Cortex of kidney (tissue), 1 donor: ENCODE data around the gene CYP27C1.
"Not testable (repeated sequence)": the region's sequence is repeated elsewhere in the genome, so short reads cannot be mapped to it uniquely, and the experiment has no call there.

Experiments used
- DNase-seq: peaks from one replicate; lab custom pipeline; 2025; lab: John Stamatoyannopoulos, UW

The CYP27C1 gene, protein sequence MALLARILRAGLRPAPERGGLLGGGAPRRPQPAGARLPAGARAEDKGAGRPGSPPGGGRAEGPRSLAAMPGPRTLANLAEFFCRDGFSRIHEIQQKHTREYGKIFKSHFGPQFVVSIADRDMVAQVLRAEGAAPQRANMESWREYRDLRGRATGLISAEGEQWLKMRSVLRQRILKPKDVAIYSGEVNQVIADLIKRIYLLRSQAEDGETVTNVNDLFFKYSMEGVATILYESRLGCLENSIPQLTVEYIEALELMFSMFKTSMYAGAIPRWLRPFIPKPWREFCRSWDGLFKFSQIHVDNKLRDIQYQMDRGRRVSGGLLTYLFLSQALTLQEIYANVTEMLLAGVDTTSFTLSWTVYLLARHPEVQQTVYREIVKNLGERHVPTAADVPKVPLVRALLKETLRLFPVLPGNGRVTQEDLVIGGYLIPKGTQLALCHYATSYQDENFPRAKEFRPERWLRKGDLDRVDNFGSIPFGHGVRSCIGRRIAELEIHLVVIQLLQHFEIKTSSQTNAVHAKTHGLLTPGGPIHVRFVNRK

DNA sequence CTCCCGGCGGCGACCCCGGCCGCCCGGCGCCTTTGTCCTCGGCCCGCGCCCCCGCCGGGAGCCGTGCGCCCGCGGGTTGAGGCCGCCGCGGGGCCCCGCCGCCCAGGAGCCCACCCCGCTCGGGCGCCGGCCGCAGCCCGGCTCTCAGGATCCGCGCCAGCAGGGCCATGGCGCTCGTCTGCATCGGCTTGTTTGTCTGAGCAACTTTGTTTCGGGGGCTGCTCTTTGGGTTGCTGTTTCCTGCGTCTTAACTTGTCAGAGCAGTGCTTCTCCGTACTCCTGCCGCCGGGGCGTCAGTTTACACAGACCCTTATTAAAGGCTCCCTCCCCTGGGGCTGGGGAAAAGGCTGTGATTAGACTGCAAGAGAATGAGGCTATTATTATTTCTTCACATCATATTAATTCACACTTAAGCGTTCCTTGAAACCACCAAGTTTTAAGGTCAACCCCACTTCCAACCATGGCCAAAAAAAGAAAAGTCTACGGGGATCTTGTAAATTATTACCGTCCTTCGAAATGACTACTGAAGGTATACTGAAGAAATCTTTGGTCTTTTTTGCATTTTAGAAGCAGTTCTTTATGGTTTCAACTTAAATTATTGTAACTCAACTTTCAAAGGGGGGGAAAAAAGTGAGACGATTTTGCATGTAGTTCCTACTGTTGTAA, at the start of gene CYP27C1:
Gene CYP27C1 (minus strand): TSS at position 198 of the 666 bp plus-strand sequence. CDS start 29 bp downstream, at position 169.
- DNase-seq = no peak

DNA sequence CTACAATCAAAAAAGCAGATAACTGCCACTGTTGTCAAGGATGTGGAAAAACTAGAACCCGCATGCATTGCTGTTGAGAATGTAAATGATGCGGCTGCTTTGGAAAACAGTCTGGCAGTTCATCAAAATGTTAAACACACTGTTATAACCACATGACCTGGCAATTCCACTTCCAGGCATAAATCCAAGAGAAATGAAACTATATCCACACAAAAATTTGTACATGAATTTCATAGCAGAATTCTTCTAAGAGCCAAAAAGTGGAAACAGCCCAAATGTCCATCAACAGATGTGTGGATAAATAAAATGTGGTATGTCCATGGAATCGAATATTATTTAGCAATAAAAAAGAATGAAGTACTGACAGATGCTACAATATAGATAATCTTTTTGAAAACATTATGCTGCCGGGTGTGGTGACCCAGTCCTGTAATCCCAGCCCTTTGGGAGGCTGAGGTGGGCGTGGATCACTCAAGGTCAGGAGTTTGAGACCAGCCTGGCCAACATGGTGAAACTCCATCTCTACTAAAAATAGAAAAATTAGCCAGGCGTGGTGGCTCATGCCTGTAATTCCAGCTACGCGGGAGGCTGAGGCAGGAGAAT, 41.8 kb upstream of the CYP27C1 start:
- DNase-seq = no peak

DNA sequence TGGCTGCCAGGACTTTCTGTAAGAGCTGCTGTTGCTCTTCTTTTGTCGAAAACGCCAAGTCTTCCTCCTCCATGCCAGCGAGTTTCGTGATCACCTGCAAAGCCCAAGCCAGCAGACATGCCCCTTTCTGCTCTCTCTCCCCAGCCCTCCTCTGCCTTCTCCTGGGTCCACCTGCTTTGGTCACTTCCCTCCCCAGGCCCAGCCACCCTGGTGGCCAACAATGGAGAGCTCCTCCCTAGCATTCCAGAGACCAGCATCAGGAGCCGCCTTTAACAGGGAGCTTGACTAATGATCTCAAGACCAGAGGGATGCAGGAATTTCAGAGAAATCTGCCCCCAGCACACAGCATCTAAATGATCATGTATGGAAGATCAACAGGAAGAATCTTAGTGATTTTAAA, 39.3 kb upstream of the CYP27C1 start:
- no peak for DNase-seq

DNA sequence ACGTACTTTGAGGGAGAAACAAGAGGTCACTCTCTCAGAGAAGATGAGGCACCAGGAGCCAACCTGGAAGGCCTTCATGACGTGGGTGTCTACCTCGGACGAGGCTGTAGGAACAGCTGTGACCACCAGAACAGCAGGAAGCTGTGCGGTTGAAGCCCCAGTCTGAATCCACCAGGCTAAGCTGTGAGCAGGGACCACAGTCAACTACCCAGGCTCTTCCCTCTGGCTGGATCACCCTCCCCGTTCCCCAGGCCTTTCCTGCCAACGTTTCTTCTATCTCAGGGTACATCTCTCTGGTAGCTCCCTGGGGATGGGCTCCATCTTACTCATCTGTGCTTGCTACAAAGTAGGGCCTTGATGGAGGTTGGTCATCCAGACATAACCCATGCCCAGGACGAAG, 36.8 kb upstream of the CYP27C1 start:
- no peak for DNase-seq

DNA sequence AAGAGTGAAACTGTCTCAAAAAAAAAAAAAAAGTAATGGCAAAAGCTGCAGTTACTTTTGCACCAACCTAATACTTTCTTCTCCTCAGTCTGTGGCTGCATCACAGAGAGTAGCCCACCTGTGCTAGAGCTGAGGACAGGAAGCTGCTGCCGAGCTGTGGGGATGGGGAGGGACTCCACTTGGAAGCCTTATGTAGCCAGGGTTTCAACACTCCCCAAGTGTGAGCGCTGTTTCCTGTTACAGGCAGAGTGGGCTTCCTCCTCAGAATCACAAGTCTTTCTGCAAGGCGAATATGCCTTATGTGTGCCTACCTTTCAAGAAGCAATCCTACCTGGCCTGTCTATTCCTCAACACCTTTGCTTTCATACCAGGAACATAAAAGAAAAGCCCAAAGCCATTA, 36.3 kb upstream of the CYP27C1 start:
- DNase-seq = no peak

- no peak for DNase-seq
Observed at GRCh38 chr2:127255721-127256120, 35.6 kb upstream of the CYP27C1 start.

DNA sequence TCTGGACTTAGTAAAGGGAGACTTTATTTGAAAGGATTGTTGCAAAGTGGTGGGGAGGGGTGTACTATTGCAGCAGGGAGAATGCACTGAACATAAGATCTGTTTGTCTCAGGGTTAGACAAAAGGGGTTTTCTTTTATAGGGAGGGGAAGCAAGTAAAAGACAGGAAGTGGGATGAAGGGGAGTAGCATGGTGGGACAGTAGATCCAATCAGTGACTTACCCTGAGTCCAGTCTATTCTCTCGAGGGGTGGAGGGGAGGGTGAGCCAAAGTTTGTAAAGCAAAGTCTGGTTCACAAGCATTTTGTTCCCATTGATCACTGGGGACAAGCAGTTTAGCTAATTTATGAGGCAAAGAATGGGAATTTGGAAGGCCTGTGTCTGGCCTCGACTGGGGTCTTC, 35.0 kb upstream of the CYP27C1 start:
- DNase-seq = no peak

GRCh38 chr2:127254386-127254981, 34.4 kb upstream of the CYP27C1 start:
- no peak for DNase-seq

- not testable (repeated sequence) for DNase-seq
Observed at GRCh38 chr2:127241184-127241583, 21.1 kb upstream of the CYP27C1 start.

DNA sequence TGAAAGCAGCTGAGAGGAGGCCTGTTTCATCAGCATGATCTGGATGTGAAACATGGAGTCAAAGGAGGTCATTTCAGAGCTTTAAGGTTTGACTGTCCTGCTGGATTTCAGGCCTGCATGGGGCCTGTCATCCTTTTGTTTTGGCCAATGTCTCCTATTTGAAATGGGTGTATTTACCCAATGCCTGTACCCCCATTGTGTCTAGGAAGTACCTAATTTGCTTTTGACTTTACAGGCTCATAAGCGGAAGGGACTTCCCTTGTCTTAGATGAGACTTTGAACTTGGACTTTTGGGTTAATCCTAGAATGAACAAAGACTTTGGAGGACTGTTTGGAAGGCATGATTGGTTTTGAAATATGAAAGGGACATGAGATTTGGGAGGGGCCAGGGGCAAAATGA, 19.3 kb upstream of the CYP27C1 start:
- no peak for DNase-seq

GRCh38 chr2:127237768-127238167, 17.7 kb upstream of the CYP27C1 start:
- not testable (repeated sequence) for DNase-seq

DNA sequence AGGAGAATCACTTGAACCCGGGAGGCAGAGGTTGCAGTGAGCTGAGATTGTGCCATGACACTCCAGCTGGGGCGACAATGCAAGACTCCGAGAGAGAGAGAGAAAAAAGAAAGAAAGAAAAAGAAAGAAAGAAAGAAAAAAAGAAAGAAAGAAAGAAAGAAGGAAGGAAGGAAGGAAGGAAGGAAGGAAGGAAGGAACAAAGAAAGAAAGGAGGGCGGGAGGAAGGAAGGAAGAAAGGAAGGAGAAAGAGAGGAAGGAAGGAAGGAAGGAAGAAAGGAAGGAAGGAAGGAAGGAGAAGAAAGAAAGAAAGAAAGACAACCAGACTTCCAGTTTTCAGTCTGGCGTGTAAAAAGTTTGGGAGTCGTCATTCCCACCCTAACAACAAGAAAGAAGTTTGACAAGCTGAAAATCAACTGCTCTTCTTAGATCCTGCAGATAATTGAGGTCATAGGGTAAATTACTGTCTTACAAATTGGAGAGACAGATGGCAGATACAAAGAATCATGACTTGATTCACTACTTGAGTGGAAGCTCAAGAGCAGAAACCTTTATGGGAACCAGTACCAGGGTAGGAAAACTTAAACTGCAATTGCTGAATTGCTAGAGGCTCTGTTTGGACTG, 15.1 kb upstream of the CYP27C1 start:
- no peak for DNase-seq

DNA sequence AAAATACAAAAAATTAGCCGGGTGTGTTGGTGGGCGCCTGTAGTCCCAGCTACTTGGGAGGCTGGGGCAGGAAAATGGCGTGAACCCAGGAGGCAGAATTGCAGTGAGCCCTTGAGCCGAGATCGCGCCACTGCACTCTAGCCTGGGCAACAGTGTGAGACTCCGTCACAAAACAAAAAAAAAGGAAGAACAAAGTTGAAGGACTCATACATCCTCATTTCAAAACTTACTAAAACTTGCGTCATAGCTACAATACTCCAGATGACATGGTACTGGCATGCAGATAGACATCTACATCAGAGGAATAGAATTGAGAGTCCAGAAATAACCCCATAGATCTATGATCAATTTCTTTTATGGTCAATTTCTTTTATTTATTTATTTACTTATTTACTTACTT, 13.6 kb upstream of the CYP27C1 start:
- no peak for DNase-seq

GRCh38 chr2:127231130-127231865, 11.2 kb upstream of the CYP27C1 start:
- no peak for DNase-seq

GRCh38 chr2:127229555-127229954, 9.5 kb upstream of the CYP27C1 start:
- DNase-seq = no peak

DNA sequence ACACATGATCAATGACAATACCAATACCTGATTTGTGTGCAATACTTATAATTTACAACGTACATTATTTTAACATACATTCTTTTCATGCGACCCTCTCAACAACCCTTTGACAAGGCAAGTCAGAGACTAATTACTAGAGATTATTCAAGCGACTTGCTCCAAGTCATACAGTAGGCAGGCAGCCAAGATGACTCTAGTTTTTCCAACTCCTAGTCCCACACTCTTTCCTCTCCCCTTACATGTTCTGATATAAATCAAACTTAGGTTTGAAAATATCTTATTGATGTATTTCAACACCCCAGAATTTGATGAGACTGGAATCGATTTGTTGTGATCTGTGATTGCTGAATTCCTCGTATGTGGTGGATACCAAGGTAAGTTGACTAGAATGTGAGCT, 8.0 kb upstream of the CYP27C1 start:
- no peak for DNase-seq

DNA sequence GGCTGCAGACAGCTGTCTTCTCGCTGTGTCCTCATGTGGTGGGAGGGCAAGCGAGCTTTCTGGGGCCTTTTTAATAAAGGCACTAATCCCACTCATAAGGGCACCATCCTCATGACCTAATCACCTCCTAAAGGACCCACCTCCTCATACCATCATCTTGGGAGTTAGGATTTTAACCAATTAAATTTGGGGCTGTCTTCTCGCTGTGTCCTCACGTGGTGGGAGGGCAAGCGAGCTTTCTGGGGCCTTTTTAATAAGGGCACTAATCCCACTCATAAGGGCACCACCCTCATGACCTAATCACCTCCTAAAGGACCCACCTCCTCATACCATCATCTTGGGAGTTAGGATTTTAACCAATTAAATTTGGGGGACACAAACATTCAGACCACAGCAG, 7.2 kb upstream of the CYP27C1 start:
- DNase-seq = not testable (repeated sequence)

DNA sequence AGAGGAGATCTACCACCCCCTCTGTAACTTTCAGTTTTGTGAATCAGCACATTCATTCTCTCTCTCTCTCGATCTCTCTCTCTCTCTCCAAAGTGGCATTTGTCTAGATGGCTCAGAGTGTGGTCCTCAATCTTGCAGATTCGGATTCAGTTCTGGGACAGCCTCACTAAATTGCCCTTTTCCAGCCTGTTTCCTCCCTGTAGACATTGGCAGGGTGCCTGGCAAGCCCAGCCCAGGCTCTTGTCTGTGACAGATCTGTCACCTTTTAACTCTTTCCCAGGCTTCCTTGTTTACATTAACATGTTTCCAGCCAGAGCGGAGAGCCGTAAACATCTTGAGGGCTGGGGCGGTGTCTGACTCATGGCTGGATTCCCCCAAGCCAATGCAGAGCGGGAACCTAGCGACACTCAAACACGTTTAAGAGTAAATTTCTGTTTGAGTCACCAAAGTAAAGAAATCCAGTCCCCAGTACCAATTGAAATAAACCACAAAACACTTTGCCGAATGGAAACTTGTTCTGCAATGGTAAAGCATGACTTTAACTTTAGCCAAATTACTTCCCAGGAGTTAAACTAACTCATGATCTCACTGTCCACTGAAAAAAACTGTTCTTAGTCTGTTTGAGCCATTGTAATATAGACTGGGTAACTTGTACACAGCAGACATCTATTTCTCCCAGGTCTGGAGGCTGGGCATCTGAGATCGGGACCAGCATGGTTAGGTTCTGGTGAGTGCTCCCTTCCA, 6.6 kb upstream of the CYP27C1 start:
- DNase-seq = no peak

GRCh38 chr2:127226132-127226519, 6.0 kb upstream of the CYP27C1 start:
- DNase-seq = no peak

- no peak for DNase-seq
Observed at GRCh38 chr2:127225186-127225960, 5.3 kb upstream of the CYP27C1 start.
